ENCODE data around the gene DYRK1B.
A peak's percentile ranks its signal among the peaks of the same experiment; 100 is the strongest.
"Not testable (repeated sequence)": the region's sequence is repeated elsewhere in the genome, so short reads cannot be mapped to it uniquely, and the experiment has no call there.

The DYRK1B gene

GRCh38 chr19:39833464-39834286 is at the start of gene DYRK1B:
TSS of gene DYRK1B (minus strand) at chr19:39834162. CDS start at chr19:39831867, 2,295 bp downstream.
- peak; percentile 96 for DNase-seq

GRCh38 chr19:39882645-39883044 is 48.7 kb upstream of the DYRK1B start:
- DNase-seq, result not testable (repeated sequence)

- not testable (repeated sequence) for DNase-seq
Measured at GRCh38 chr19:39881495-39882110, 47.6 kb upstream of the DYRK1B start.

GRCh38 chr19:39880241-39880640 is 46.3 kb upstream of the DYRK1B start:
- not testable (repeated sequence) for DNase-seq

- not testable (repeated sequence) for DNase-seq
Measured at GRCh38 chr19:39879796-39880195, 45.8 kb upstream of the DYRK1B start.

GRCh38 chr19:39878866-39879265 is 44.9 kb upstream of the DYRK1B start:
- DNase-seq, result not testable (repeated sequence)

- DNase-seq, result no peak
Measured at GRCh38 chr19:39878398-39878797, 44.4 kb upstream of the DYRK1B start.

GRCh38 chr19:39877982-39878381 is 44.0 kb upstream of the DYRK1B start:
- DNase-seq, result not testable (repeated sequence)

- DNase-seq, result not testable (repeated sequence)
Measured at GRCh38 chr19:39877488-39877887, 43.5 kb upstream of the DYRK1B start.

- DNase-seq, result not testable (repeated sequence)
Measured at GRCh38 chr19:39876486-39876885, 42.5 kb upstream of the DYRK1B start.

- DNase-seq, result not testable (repeated sequence)
Measured at GRCh38 chr19:39875401-39875864, 41.5 kb upstream of the DYRK1B start.

- DNase-seq, result no peak
Measured at GRCh38 chr19:39874404-39874803, 40.4 kb upstream of the DYRK1B start.

GRCh38 chr19:39873385-39873784 is 39.4 kb upstream of the DYRK1B start:
- DNase-seq, result no peak

- DNase-seq, result no peak
Measured at GRCh38 chr19:39871886-39872866, 38.2 kb upstream of the DYRK1B start.

GRCh38 chr19:39871362-39871761 is 37.4 kb upstream of the DYRK1B start:
- no peak for DNase-seq

- DNase-seq, result peak; percentile 72
Measured at GRCh38 chr19:39870171-39870971, 36.4 kb upstream of the DYRK1B start.

- DNase-seq, result no peak
Measured at GRCh38 chr19:39867952-39868351, 34.0 kb upstream of the DYRK1B start.

- no peak for DNase-seq
Measured at GRCh38 chr19:39867133-39867532, 33.2 kb upstream of the DYRK1B start.

- DNase-seq, result no peak
Measured at GRCh38 chr19:39865953-39866352, 32.0 kb upstream of the DYRK1B start.

GRCh38 chr19:39865186-39865585 is 31.2 kb upstream of the DYRK1B start:
- DNase-seq, result no peak

- no peak for DNase-seq
Measured at GRCh38 chr19:39864118-39864517, 30.2 kb upstream of the DYRK1B start.

- DNase-seq, result peak; percentile 59
Measured at GRCh38 chr19:39858541-39858940, 24.6 kb upstream of the DYRK1B start.
